HG03060 (cell line): ENCODE data around the gene ZNF74.
"Not testable (repeated sequence)": the region's sequence is repeated elsewhere in the genome, so short reads cannot be mapped to it uniquely, and the experiment has no call there.

Experiments used
- ATAC-seq: cut with Tn5 transposase; IDR thresholded peaks from one replicate; pipeline ENCODE4 v1.9.1; 2021; ENCODE audit warnings: low read depth, moderate number of reproducible peaks; ENCODE audit not compliant: unreplicated experiment

ZNF74 gene

GRCh38 chr22:20399866-20400605, 6.1 kb downstream of the ZNF74 start:
- ATAC-seq: no peak

DNA sequence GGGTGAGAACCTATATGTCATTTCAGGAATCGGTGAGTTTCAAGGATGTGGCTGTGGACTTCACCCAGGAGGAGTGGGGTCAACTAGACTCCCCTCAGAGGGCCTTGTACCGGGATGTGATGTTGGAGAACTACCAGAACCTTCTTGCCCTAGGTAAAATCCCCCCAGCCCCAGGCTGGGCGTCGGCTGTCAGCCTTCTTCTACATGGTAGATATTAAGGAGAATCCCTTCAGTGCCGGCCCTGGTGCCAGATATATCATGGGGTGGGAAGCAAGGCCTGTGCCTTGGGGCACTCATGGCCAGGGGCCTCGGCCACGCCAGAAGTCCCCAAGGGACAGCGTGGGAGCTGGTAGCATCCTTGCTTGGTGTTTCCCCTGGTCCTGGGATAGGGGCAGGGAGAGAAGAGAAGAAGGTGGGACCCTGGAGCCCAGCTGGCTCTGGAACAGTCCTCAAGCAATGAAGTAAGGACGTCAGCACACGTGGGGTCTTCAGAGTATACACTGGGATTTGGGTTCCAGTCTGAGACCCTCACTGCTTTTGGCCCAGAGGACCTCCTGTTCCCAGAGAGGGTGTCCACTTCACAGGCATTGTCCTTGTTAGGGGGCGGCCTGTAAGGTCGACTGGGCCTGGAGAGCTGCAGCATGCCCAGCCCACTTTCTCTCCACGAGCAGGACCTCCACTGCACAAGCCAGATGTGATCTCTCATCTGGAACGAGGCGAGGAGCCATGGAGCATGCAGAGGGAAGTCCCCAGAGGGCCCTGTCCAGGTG, 6.8 kb downstream of the ZNF74 start:
- no peak for ATAC-seq

GRCh38 chr22:20401376-20402014, 7.5 kb downstream of the ZNF74 start:
- ATAC-seq: no peak

GRCh38 chr22:20402960-20403778, 9.2 kb downstream of the ZNF74 start:
- ATAC-seq: no peak

DNA sequence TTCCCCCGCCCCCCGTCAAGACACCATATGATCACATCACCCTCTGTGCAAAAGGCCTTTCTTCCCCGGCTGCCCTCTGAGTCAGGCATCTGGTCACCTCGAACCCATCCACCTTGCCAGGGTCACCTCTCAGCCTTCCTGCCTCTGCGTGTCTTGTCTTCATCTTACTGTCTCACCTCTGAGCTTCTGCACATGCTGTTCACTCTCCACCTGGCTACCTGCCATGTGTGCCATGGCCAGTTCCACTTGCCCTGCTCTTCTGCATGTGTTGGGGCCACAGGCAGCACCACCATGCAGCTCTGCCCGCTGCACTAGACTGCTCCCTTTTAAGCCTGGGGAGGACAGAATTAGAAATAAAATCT, 9.8 kb downstream of the ZNF74 start:
- ATAC-seq: no peak

DNA sequence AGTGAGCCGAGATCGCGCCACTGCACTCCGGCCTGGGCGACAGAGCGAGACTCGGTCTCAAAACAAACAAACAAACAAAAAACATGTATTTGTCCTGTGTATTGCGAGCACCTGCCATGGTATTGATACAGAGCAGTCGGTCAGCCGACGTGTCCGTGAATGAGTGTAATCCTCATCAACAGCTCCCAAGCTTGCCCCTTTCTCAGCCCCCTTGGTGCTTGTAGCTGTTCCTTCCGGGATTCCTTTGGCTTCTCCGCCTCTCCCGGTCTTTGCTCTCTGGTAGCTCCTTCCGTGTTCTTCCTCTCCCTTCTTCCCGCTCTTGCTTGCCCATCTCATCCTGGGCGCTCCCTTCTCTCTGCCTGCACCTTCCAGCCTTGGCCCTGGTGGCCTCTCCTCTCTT, 10.9 kb downstream of the ZNF74 start:
- no peak for ATAC-seq

- ATAC-seq: no peak
Measured at GRCh38 chr22:20405291-20405930, 11.5 kb downstream of the ZNF74 start.

DNA sequence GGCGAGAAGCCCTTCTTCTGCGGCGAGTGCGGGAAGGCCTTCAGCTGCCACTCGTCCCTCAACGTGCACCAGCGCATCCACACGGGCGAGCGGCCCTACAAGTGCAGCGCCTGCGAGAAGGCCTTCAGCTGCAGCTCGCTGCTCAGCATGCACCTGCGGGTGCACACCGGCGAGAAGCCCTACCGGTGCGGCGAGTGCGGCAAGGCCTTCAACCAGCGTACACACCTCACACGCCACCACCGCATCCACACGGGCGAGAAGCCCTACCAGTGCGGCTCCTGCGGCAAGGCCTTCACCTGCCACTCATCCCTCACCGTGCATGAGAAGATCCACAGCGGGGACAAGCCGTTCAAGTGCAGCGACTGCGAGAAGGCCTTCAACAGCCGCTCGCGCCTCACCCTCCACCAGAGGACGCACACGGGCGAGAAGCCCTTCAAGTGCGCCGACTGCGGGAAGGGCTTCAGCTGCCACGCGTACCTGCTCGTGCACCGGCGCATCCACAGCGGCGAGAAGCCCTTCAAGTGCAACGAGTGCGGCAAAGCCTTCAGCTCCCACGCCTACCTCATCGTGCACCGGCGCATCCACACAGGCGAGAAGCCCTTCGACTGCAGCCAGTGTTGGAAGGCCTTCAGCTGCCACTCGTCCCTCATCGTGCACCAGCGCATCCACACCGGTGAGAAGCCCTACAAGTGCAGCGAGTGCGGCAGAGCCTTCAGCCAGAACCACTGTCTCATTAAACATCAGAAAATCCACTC, 12.2 kb downstream of the ZNF74 start:
- no peak for ATAC-seq

DNA sequence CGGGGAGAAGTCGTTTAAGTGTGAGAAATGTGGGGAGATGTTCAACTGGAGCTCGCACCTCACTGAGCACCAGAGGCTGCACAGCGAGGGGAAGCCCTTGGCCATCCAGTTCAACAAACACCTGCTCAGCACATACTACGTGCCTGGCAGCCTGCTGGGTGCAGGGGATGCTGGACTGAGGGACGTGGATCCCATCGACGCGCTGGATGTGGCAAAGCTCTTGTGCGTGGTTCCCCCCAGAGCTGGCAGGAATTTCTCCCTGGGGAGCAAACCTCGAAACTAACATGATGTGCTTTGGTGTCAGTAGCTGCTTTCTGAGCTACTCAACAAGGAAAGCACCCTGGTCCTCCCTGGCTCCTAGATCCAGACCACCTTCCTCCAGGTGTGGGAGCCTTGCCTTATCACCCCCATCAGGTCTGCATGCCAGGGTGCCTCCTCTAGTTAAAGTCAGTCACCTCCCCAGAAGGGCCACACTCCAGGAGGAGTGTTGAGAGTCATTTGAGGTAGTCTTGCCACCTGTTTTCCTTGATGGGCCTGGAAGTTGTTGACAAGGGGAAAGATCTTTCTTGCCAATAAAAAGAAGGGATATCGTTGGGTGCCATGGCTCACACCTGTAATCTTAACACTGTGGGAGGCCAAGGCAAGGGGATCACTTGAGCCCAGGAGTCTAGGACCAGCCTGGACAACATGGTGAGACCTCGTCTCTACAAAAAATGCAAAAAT, 12.9 kb downstream of the ZNF74 start:
- ATAC-seq: no peak

- ATAC-seq: no peak
Measured at GRCh38 chr22:20407829-20408228, 13.9 kb downstream of the ZNF74 start.

DNA sequence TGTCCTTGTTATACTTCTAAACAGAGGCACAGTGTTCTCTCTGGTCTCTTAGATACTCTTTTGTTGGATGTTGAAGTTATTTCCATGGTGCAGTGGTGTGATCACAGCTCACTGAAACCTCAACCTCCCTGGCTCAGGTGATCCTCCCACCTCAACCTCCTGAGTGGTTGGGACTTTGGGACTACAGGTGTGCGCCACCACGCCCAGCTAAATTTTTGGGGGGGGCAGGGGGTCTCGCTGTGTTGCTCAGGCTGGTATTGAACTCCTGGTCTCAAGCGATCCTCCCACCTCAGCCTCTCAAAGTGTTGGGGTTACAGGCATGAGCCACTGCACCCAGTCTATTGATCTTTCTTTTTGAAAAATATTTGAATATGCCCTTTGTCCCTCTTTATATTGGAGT, 14.9 kb downstream of the ZNF74 start:
- ATAC-seq: no peak

DNA sequence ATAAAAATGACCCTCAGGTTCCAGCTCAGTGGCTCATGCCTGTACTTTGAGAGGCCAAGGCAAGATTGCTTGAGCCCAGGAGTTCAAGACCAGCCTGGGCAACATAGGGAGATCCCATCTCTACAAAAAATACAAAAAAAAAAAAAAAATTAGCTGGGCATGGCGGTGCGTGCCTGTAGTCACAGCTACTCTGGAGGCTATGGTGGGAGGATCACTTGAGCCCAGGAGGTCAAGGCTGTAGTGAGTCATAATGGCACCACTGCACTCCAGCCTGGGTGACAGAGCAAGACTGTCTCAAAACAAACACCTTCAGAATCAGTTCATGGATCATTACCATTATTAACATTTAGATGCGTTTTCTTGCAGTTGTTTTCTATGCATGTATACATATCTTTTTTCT, 15.4 kb downstream of the ZNF74 start:
- ATAC-seq: not testable (repeated sequence)

GRCh38 chr22:20412474-20413216, 18.7 kb downstream of the ZNF74 start:
- no peak for ATAC-seq

DNA sequence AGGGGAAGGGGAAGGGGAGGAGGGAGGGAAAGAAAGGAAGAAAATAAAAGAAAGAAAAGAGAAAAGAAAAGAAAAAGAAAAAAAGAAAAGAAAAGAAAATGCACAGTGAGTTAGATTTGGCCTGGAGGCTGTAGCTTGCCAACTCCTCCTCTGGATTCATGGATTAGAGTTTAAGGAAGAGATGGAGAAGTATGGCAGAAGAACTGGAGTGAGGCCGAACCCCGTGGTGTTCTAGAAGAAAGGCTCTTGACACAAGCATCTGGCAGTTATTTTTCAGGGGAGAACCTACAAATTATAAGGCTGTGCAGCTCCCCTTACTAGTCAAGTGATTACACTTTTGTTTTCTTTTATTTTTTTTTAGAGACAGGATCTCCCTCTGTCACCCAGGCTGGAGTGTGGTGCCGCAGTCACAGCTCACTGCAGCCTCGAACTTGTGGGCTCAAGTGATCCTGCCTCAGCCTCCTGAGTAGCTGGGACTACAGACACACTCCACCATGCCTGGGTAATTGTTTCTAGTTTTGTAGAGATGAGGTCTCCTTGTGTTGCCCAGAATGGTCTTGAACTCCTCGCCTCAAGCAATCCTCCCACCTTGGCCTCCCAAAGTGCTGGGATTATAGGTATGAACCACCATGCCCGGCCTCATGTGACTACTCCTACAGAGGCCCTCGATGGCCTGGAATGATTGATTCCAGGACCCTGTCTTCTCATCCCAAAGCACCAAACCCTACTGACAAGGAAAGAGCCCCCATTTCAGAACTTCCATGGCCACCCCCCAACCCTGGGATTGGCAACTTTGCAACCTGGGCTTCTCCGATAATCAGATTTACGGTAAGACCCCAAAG, 19.5 kb downstream of the ZNF74 start:
- no peak for ATAC-seq

DNA sequence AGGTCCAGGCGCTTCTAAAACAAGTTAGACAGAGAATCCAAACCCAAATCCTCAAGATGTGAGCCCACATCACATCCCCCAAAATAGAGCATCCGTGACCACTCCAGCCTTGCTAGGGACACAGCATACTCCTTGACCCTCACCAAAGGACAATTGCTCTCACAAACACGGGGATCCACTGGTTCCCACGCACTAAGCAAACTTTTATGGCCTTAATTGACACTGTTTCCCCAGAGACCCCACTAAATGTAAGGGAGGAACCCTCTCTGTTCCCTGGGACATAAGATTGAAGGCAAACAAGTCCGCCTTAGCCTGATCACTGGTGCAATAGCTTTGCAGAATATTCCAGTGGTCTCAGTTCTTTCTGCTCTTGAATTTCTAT, 20.1 kb downstream of the ZNF74 start:
- ATAC-seq: no peak

DNA sequence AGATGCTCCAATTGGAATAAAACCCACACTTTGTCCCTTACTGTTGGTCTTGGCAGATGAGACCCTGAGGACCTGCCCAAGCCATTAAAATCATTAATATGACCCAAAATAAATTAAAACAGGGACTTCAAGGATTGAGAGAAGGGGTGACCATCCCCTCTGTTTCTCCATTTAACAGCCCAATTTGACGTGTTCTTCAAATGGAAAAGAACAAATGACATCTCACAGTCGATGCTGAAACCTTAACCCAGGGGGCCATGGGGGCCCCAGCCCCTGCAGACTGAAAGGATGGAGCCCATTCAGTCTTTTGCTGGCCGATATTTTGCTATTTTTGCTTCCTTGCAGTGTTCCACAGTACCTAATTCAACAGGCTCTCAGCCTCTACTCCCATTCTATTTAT, 20.5 kb downstream of the ZNF74 start:
- ATAC-seq: no peak

DNA sequence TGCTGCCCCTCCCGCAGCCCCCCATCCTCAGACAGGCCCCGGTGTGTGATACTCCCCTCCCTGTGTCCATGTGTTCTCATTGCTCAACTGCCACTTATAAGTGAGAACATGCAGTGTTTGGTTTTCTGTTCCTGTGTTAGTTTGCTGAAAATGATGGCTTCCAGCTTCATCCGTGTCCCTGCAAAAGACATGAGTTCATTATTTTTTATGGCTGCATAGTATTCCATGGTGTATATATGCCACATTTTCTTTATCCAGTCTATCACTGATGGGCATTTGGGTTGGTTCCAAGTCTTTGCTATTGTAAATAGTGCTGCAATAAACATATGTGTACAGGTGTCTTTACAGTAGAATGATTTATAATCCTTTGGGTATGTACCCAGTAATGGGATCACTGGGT, 21.3 kb downstream of the ZNF74 start:
- ATAC-seq: not testable (repeated sequence)
